OCI-LY3 (cell line): Measurements from ENCODE around the gene ARHGAP25.

ENCODE experiments used
- H2AFZ ChIP-seq: fragments of 200-600, 300-600 bp; shearing (Covaris generic); 2 replicates; pipeline ENCODE4 v1.6.0; 2014; ENCODE audit warnings: antibody characterized with exemption, low read depth, low read length
- H3K27ac ChIP-seq: fragments of 200-600, 300-600 bp; sonication (generic); 2 replicates; pipeline ENCODE4 v1.5.1; 2014; ENCODE audit warnings: mild to moderate bottlenecking, low read length, moderate library complexity, mixed read lengths
- H3K27me3 ChIP-seq: fragments of 200-600, 300-600 bp; sonication (generic); 2 replicates; pipeline ENCODE4 v1.6.1; 2014; ENCODE audit warnings: low read depth, low read length, mixed read lengths
- H3K36me3 ChIP-seq: fragments of 200-600, 300-600 bp; sonication (generic); replicated peaks from 2 replicates; pipeline ENCODE3; 2014; ENCODE audit warnings: low read depth, low read length, mixed read lengths
- H3K4me1 ChIP-seq: fragments of 300-600, 200-600 bp; sonication (generic); 2 replicates; pipeline ENCODE4 v1.6.1; 2014; ENCODE audit warnings: low read length, mixed read lengths
- H3K4me2 ChIP-seq: fragments of 200-600, 300-600 bp; sonication (generic); 2 replicates; pipeline ENCODE4 v1.6.1; 2014; ENCODE audit warnings: low read length, mixed read lengths
- H3K4me3 ChIP-seq: fragments of 300-600, 200-600 bp; sonication (generic); 2 replicates; pipeline ENCODE4 v1.5.1; 2014; ENCODE audit warnings: antibody characterized with exemption, mild to moderate bottlenecking, low read length, moderate library complexity
- H3K79me2 ChIP-seq: fragments of 300-600, 200-600 bp; shearing (Covaris generic); 2 replicates; pipeline ENCODE4 v1.6.1; 2014; ENCODE audit warnings: mild to moderate bottlenecking, low read length, mixed read lengths
- H3K9ac ChIP-seq: fragments of 300-600, 200-600 bp; shearing (Covaris generic); 2 replicates; pipeline ENCODE4 v1.6.0; 2014; ENCODE audit warnings: mild to moderate bottlenecking, low read length, moderate library complexity
- H3K9me3 ChIP-seq: fragments of 200-600, 300-600 bp; shearing (Covaris generic); 2 replicates; pipeline ENCODE4 v1.6.1; 2014; ENCODE audit warnings: low read length, mixed read lengths; ENCODE audit not compliant: insufficient read depth
- H4K20me1 ChIP-seq: fragments of 200-600, 300-600 bp; sonication (generic); 2 replicates; pipeline ENCODE4 v1.6.1; 2016; ENCODE audit warnings: low read length, mixed read lengths; ENCODE audit not compliant: insufficient read depth
- EZH2phosphoT487 ChIP-seq: fragments of 200-600 bp; shearing (Covaris generic); IDR thresholded peaks from 2 replicates; pipeline ENCODE4 v1.6.1; 2018; ENCODE audit warnings: antibody characterized with exemption, mixed run types, low read depth
- TF ChIP-seq, protein P1 (sequence below): fragments of 200-600, 300-600 bp; sonication (generic); IDR thresholded peaks from 2 replicates; pipeline ENCODE4 v1.5.1; 2014; ENCODE audit warnings: antibody characterized with exemption, low read length, low read depth

The ARHGAP25 gene

DNA sequence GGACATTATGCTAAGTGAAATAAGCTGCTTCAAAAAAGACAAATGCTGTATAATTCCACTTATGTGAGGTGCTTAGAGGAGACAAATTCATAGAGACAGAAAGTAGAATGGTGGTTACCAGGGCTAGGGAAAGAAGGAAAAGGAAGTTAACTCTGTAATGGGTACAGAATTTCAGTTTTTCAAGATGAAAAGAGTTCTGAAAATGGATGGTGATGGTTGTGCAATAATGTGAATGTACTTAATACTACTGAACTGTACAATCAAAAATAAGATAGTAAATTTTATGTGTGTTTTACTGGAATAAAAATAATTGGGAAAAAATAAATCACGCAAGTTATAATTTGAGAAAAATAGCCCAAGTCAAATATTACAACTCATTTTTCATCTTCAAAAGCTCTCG, 27.5 kb downstream of the ARHGAP25 start:
- Histone ChIP-seq H3K9ac (peak overlapping the region; percentile 88), H3K79me2 (peaks cover 73% of the 10 kb centered on the region), H3K4me3 (peak overlapping the region; percentile 58), H3K27ac (peak overlapping the region; percentile 99), H3K9me3 (no peaks in the 10 kb centered on the region), H4K20me1 (no peaks in the 10 kb centered on the region), H3K27me3 (no peaks in the 10 kb centered on the region), H3K4me2 (peak overlapping the region; percentile 86), H3K36me3 (peaks cover 18% of the 10 kb centered on the region), H3K4me1 (peaks cover 99% of the 10 kb centered on the region), H2AFZ (no peak overlapping the region)
- TF ChIP-seq, protein P1, sequence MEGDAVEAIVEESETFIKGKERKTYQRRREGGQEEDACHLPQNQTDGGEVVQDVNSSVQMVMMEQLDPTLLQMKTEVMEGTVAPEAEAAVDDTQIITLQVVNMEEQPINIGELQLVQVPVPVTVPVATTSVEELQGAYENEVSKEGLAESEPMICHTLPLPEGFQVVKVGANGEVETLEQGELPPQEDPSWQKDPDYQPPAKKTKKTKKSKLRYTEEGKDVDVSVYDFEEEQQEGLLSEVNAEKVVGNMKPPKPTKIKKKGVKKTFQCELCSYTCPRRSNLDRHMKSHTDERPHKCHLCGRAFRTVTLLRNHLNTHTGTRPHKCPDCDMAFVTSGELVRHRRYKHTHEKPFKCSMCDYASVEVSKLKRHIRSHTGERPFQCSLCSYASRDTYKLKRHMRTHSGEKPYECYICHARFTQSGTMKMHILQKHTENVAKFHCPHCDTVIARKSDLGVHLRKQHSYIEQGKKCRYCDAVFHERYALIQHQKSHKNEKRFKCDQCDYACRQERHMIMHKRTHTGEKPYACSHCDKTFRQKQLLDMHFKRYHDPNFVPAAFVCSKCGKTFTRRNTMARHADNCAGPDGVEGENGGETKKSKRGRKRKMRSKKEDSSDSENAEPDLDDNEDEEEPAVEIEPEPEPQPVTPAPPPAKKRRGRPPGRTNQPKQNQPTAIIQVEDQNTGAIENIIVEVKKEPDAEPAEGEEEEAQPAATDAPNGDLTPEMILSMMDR: no peak
- no peak for TF ChIP-seq EZH2phosphoT487

DNA sequence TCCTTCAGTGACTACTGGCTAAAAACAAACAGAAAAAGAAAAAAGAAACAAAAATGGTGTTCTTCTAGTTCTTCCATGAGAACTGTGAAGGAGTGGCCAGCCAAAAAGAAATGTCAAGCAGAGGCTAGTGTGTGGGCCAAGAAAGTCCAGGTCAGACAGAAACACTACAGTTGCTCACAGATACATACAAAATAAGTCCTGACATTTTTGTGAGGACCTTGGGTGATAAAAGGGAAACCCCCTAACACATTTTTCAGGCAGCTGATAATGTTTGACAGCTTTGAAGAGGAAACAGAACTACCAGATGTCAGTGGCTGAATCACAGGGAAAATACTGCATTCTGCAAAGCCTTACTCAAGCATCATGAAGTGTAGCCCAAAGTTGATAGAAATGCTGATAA, 28.1 kb downstream of the ARHGAP25 start:
- H3K4me2 ChIP-seq: peak overlapping the region; percentile 86
- H3K4me3 ChIP-seq: peak overlapping the region; percentile 66
- H3K79me2 ChIP-seq: peaks cover 73% of the 10 kb centered on the region
- peaks cover 13% of the 10 kb centered on the region for H3K36me3 ChIP-seq
- H3K9ac ChIP-seq: peak overlapping the region; percentile 100
- peak overlapping the region; percentile 99 for H3K27ac ChIP-seq
- H3K9me3 ChIP-seq: no peaks in the 10 kb centered on the region
- H2AFZ ChIP-seq: no peak overlapping the region
- H4K20me1 ChIP-seq: no peaks in the 10 kb centered on the region
- no peak for TF ChIP-seq EZH2phosphoT487
- TF ChIP-seq, protein P1: no peak
- no peaks in the 10 kb centered on the region for H3K27me3 ChIP-seq
- H3K4me1 ChIP-seq: peaks cover 99% of the 10 kb centered on the region

DNA sequence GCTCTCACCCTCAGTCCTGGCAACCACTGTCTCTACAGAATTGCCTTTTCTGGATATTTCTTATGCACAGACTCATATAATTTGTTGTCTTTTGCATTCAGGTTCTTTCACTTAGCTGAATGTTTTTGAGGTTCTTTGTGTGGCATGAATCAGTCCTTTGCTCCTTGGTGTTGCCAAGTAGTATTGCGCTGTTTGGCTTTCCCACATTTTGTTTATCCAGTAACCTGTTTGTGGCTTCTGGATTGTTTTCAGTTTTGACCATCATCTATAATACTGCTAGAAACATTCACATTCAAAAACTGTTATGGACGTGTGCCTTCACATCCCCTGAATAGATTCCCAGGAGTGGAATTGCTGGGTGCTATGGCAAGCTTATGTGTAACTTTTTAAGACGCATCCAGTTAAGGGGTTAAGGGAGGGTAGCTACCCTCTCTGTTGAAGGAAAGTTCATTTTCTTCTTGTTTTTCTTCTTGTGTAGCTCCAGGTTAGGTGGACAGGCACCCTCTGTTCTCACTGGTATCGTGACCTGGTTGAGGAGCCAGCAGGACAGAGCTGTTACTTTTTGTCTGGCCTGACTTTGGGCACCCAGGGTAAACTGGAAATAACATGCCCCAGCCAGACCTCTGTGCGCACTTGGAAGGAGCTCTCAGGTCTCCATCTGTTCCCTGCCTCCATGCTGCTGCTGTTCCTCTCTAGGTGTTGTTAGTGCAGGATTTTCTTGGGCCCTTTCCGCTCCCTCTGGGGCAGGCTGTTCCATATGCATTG, 29.6 kb downstream of the ARHGAP25 start:
- Histone ChIP-seq H3K27me3 (no peaks in the 10 kb centered on the region), H3K4me2 (peak overlapping the region; percentile 83), H3K9ac (peak overlapping the region; percentile 100), H3K36me3 (no peaks in the 10 kb centered on the region), H3K79me2 (peaks cover 73% of the 10 kb centered on the region), H4K20me1 (no peaks in the 10 kb centered on the region), H3K4me3 (peak overlapping the region; percentile 66), H3K4me1 (peaks cover 99% of the 10 kb centered on the region), H2AFZ (no peak overlapping the region), H3K27ac (peak overlapping the region; percentile 99), H3K9me3 (no peaks in the 10 kb centered on the region)
- TF ChIP-seq, protein P1: no peak

GRCh38 chr2:68764806-68765311, 30.2 kb downstream of the ARHGAP25 start:
- Histone ChIP-seq H3K36me3 (no peaks in the 10 kb centered on the region), H3K79me2 (peaks cover 73% of the 10 kb centered on the region), H3K9ac (peak overlapping the region; percentile 100), H3K9me3 (no peaks in the 10 kb centered on the region), H3K4me3 (peak overlapping the region; percentile 66), H3K4me1 (peaks cover 99% of the 10 kb centered on the region), H2AFZ (no peak overlapping the region), H4K20me1 (no peaks in the 10 kb centered on the region), H3K27me3 (no peaks in the 10 kb centered on the region), H3K27ac (peak overlapping the region; percentile 99), H3K4me2 (peak overlapping the region; percentile 83)
- TF ChIP-seq, protein P1: no peak
